ENCODE results near the gene FOXK2. TPM values are rescaled to one million over a fixed set of nuclear protein-coding genes. Genes with fewer than 3 reads are reported as not detected.

FOXK2 gene
- total RNA-seq, 1 donor from 2014 or later: 60.4 TPM

DNA sequence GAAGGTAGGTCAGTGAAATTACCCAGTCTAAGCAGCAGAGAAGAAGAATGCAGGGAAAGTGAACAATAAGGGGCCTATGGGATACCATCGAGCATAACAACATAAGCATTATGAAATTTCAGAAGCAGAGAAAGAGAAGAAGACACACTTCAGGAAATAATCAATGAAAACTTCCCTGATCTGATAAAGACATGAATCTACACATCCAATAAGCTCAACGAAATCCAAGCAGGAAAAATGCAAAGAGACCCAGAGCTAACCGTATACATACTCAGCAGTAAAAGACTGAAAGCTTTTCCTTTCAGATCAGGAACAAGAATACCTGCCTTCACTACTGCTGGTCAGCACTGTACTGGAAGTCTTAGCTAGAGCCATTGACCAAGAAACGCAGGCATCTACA lies 90.1 kb downstream of the FOXK2 start:
- Mint-ChIP-seq H3K36me3 (ENCODE audit: low read depth) (peaks cover 60% of the 10 kb centered on the region), H3K27ac (no peak overlapping the region), H3K4me1 (peaks cover under 1% of the 10 kb centered on the region), H3K4me3 (no peak overlapping the region), H3K27me3 (no peaks in the 10 kb centered on the region), H3K9me3 (no peaks in the 10 kb centered on the region)
- no peak for ATAC-seq (ENCODE audit: low read depth)
- no peak for DNase-seq
- POLR2A ChIA-PET: no interaction called here
- CTCF ChIA-PET: no interaction called here
- intact Hi-C loops (cut with micrococcal nuclease): no loop called here
- TF ChIP-seq, protein P1, sequence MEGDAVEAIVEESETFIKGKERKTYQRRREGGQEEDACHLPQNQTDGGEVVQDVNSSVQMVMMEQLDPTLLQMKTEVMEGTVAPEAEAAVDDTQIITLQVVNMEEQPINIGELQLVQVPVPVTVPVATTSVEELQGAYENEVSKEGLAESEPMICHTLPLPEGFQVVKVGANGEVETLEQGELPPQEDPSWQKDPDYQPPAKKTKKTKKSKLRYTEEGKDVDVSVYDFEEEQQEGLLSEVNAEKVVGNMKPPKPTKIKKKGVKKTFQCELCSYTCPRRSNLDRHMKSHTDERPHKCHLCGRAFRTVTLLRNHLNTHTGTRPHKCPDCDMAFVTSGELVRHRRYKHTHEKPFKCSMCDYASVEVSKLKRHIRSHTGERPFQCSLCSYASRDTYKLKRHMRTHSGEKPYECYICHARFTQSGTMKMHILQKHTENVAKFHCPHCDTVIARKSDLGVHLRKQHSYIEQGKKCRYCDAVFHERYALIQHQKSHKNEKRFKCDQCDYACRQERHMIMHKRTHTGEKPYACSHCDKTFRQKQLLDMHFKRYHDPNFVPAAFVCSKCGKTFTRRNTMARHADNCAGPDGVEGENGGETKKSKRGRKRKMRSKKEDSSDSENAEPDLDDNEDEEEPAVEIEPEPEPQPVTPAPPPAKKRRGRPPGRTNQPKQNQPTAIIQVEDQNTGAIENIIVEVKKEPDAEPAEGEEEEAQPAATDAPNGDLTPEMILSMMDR (IDR thresholded peaks at IDR 0.05): no peak

DNA sequence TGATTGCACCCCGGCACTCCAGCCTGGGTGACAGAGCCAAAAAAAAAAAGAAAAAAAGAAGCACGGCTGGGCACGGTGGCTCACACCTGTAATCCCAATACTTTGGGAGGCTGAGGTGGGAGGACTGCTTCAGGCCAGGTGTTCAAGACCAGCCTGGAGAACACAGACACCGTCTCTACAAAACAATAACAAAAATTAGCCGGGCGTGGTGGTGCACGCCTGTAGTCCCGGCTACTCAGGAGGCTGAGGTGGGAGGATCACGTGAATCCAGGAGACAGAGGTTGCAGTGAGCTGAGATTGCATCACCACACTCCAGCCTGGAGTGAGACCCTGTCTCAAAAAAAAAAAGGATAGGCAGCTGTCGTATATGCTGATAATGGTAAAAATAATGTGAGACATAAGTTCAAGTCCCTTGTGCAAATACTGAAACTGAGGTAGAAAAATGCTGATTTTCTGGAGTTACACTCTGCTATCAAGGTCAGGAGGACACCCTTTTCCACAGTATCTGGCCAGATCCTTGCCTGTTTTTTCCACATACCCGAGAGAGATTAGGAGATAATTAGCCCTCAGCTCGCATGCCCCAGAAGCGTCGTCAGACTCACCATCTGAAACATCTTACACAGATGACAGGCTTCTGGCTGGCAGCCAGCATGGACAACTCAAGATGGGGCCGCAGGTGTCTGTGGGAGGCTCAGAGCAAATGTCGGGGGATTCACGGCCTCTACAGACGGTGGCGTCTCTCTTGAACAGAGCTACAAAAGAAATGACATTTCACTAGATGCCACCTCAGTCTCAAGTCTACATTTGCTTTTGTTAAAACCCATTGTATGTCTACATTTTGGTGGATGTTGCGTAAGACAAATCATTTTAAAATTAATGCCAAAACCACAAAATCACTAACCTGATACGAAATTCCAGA lies 91.9 kb downstream of the FOXK2 start:
- intact Hi-C loops (cut with micrococcal nuclease): no loop called here
- Mint-ChIP-seq H3K4me1 (no peaks in the 10 kb centered on the region), H3K9me3 (no peaks in the 10 kb centered on the region), H3K27ac (no peak overlapping the region), H3K27me3 (no peaks in the 10 kb centered on the region), H3K4me3 (no peak overlapping the region), H3K36me3 (ENCODE audit: low read depth) (peaks cover 61% of the 10 kb centered on the region)
- TF ChIP-seq, protein P1 (IDR thresholded peaks at IDR 0.05): no peak
- ATAC-seq (ENCODE audit: low read depth): no peak
- DNase-seq: no peak
- ChIA-PET POLR2A (interaction anchor here (0.6 kb wide), 1 partner anchor 129 kb away, joined by 3 read pairs; no protein-coding TSS in a partner anchor), CTCF (no interaction called here)

DNA sequence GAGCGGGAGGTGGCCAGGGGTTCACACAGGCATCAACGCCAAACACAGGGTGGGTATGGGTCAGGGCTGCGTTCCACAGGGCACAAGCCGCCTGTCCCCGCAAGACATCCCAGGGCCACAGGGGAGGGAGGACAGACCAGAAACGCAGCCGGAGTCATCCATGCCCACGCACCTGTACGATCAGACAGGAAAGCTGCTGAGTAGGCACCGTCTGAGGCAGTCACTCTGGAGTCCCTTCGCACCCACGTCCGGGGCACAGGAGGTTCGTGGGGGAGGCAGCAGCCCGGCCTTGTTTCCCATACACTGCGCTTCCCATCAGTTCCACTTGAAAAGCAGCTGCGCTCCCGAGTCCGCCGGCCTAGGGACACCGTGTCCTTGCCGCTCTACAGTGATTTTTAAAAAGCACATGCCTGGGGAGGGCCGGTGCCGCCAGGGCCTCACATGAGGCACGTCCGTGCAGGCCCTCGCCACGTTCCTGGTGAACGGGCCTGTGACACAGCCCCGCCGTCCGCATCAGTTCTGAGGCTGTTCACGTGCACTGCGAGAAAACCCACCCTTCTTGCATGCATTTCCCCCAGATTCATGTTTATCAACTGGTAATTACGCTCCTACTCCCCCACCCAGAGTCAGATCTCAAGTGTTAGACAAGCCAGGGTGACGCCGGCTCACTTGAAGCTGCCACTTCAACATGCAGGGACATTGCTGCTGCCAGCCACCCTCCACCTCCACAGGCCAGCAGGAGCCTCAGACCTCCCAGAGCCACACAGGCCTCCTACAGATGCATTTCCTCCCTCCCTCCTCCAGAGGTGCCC lies 94.0 kb downstream of the FOXK2 start:
- peaks cover 73% of the 10 kb centered on the region for H3K36me3 Mint-ChIP-seq (ENCODE audit: low read depth)
- no peaks in the 10 kb centered on the region for H3K4me1 Mint-ChIP-seq
- no peaks in the 10 kb centered on the region for H3K9me3 Mint-ChIP-seq
- CTCF ChIA-PET: no interaction called here
- no peak overlapping the region for H3K4me3 Mint-ChIP-seq
- POLR2A ChIA-PET: no interaction called here
- ATAC-seq (ENCODE audit: low read depth): no peak
- H3K27ac Mint-ChIP-seq: no peak overlapping the region
- no peaks in the 10 kb centered on the region for H3K27me3 Mint-ChIP-seq
- DNase-seq: no peak
- TF ChIP-seq, protein P1 (IDR thresholded peaks at IDR 0.05): no peak
- intact Hi-C loops (cut with micrococcal nuclease): no loop called here

DNA sequence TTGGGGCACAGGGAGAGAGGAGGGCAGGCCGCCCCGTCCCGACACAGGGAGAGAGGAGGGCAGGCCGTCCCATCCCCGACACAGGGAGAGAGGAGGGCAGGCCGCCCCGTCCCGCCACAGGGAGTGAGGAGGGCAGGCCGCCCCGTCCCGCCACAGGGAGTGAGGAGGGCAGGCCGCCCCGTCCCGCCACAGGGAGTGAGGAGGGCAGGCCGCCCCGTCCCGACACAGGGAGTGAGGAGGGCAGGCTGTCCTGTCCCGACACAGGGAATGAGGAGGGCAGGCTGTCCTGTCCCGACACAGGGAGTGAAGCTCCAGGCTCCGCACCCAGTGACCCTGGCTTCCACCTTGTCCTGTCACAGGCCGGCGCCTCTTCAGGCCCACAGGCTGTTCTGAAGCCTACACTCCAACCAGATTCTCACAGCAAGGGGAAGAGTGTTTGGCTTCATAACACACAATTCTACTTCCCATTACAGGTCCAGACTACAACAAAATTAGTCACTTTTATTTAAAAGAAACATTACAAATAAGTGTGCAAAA lies 94.6 kb downstream of the FOXK2 start:
- no peak overlapping the region for H3K4me3 Mint-ChIP-seq
- peaks cover 74% of the 10 kb centered on the region for H3K36me3 Mint-ChIP-seq (ENCODE audit: low read depth)
- POLR2A ChIA-PET: no interaction called here
- H3K27me3 Mint-ChIP-seq: no peaks in the 10 kb centered on the region
- no peak for DNase-seq
- CTCF ChIA-PET: no interaction called here
- H3K27ac Mint-ChIP-seq: no peak overlapping the region
- ATAC-seq (ENCODE audit: low read depth): no peak
- no peaks in the 10 kb centered on the region for H3K4me1 Mint-ChIP-seq
- TF ChIP-seq, protein P1 (IDR thresholded peaks at IDR 0.05): no peak
- H3K9me3 Mint-ChIP-seq: no peaks in the 10 kb centered on the region
- intact Hi-C loops (cut with micrococcal nuclease): no loop called here

All from activated B cell treated with CpG ODN at 0.5 μM for 24 hours (primary cell).